Peyer's patch (tissue), 4 donors: Measurements from ENCODE around the gene ATG4D. TPM values are rescaled to one million over a fixed set of nuclear protein-coding genes. Genes with fewer than 3 reads are reported as not detected.
A peak's percentile ranks its signal among the peaks of the same experiment; 100 is the strongest.

Source experiments
- DNase-seq, 3 donors: peaks; one replicate each; pipeline ENCODE4 v3.0.0-alpha.2; 2017 to 2019
- H3K27ac ChIP-seq, 4 donors: fragments of 200-600 bp; sonication (generic); one replicate each; pipeline ENCODE4 v1.5.1; 2016 to 2019
- H3K27me3 ChIP-seq, 2 donors: fragments of 200-600 bp; sonication (generic); one replicate each; pipeline ENCODE4 v1.5.1; 2019
- H3K36me3 ChIP-seq, 3 donors: fragments of 200-600 bp; sonication (generic); one replicate each; pipeline ENCODE4 v1.5.1; 2016 to 2019
- H3K4me1 ChIP-seq, 4 donors: fragments of 200-600 bp; sonication (generic); one replicate each; pipeline ENCODE4 v1.5.1; 2016 to 2019
- H3K4me3 ChIP-seq, 4 donors: fragments of 200-600 bp; sonication (generic); 1 replicate in 3 of 4; 2 replicates in 1 of 4; pipeline ENCODE4 v1.5.1; 2016 to 2019; ENCODE audit warnings: mild to moderate bottlenecking in 1 of 4
- H3K9me3 ChIP-seq, 4 donors: fragments of 200-600 bp; sonication (generic); one replicate each; pipeline ENCODE4 v1.5.1; 2016 to 2019; ENCODE audit warnings: mild to moderate bottlenecking in 1 of 4
- CTCF ChIP-seq, 6 experiments: fragments of 450-650 bp in 4 of 6; fragments of 200-600 bp in 2 of 6; sonication (generic) in 1 of 6; IDR thresholded peaks; one replicate each; pipeline ENCODE4 v1.5.1; 2017 to 2019; ENCODE audit warnings: antibody characterized with exemption in 6 of 6, mild to moderate bottlenecking in 3 of 6, moderate library complexity in 1 of 6
- POLR2A ChIP-seq, 2 donors: fragments of 450-650 bp; IDR thresholded peaks; one replicate each; pipeline ENCODE4 v1.5.1; 2017; ENCODE audit warnings: antibody characterized with exemption in 2 of 2, mild to moderate bottlenecking in 2 of 2, moderate library complexity in 2 of 2
- total RNA-seq, 4 donors: library from RNA; depleted of rRNA; stranded (reverse); fragments of >200 nt; gene quantifications; one replicate each; pipeline ENCODE4 v1.1.0, GENCODE V29; 2016

Gene ATG4D
- total RNA-seq, 4 donors from 2014 or later = 36.3 to 169 (median 150) TPM

GRCh38 chr19:10510301-10510802 lies 33.4 kb upstream of the ATG4D start:
- peak in 2 of 3 donors; percentile 29 to 68 for DNase-seq
- no peak overlapping the region for H3K4me3 ChIP-seq
- H3K9me3 ChIP-seq = no peaks in the 10 kb centered on the region
- H3K27me3 ChIP-seq = peaks cover 0 to 22% of the 10 kb centered on the region in 2 donors
- no peak for TF ChIP-seq POLR2A (IDR thresholded peaks at IDR 0.05)
- peak; percentile 34 to 78 (median 48) for TF ChIP-seq CTCF (IDR thresholded peaks at IDR 0.05)
- H3K4me1 ChIP-seq = peaks cover 0 to 5% (median 3%) of the 10 kb centered on the region in 4 donors
- H3K27ac ChIP-seq = no peak overlapping the region
- H3K36me3 ChIP-seq = no peaks in the 10 kb centered on the region

GRCh38 chr19:10513223-10513622 lies 30.5 kb upstream of the ATG4D start:
- peaks cover 0 to 34% of the 10 kb centered on the region in 2 donors for H3K27me3 ChIP-seq
- no peaks in the 10 kb centered on the region for H3K9me3 ChIP-seq
- DNase-seq = no peak
- H3K36me3 ChIP-seq = no peaks in the 10 kb centered on the region
- no peak overlapping the region for H3K4me3 ChIP-seq
- no peak for TF ChIP-seq CTCF (IDR thresholded peaks at IDR 0.05)
- H3K27ac ChIP-seq = no peak overlapping the region
- peaks cover 0 to 16% (median 7%) of the 10 kb centered on the region in 4 donors for H3K4me1 ChIP-seq

- peaks cover 0 to 40% of the 10 kb centered on the region in 2 donors for H3K27me3 ChIP-seq
- DNase-seq = no peak
- no peak for TF ChIP-seq CTCF (IDR thresholded peaks at IDR 0.05)
- no peak for TF ChIP-seq POLR2A (IDR thresholded peaks at IDR 0.05)
- H3K4me1 ChIP-seq = peaks cover 0 to 23% (median 10%) of the 10 kb centered on the region in 4 donors
- no peaks in the 10 kb centered on the region for H3K9me3 ChIP-seq
- peak overlapping the region in 1 of 4 donors; percentile 4 for H3K4me3 ChIP-seq
- H3K27ac ChIP-seq = no peak overlapping the region
- H3K36me3 ChIP-seq = no peaks in the 10 kb centered on the region
These were observed 29.2 kb upstream of the ATG4D start for GRCh38 chr19:10514211-10515145.

GRCh38 chr19:10516064-10516385 lies 27.7 kb upstream of the ATG4D start:
- no peak for DNase-seq
- Histone ChIP-seq H3K4me1 (peaks cover 0 to 23% (median 8%) of the 10 kb centered on the region in 4 donors), H3K27me3 (peaks cover 0 to 40% of the 10 kb centered on the region in 2 donors), H3K27ac (no peak overlapping the region), H3K9me3 (no peaks in the 10 kb centered on the region), H3K36me3 (no peaks in the 10 kb centered on the region), H3K4me3 (no peak overlapping the region)
- no peak for TF ChIP-seq CTCF (IDR thresholded peaks at IDR 0.05)
- no peak for TF ChIP-seq POLR2A (IDR thresholded peaks at IDR 0.05)

GRCh38 chr19:10516671-10517286 lies 26.9 kb upstream of the ATG4D start:
- Histone ChIP-seq H3K9me3 (no peaks in the 10 kb centered on the region), H3K27me3 (peaks cover 0 to 40% of the 10 kb centered on the region in 2 donors), H3K4me3 (peak overlapping the region in 3 of 4 donors; percentile 25 to 34 (median 31)), H3K36me3 (no peaks in the 10 kb centered on the region), H3K27ac (peak overlapping the region in 1 of 4 donors; percentile 42), H3K4me1 (peaks cover 0 to 23% (median 8%) of the 10 kb centered on the region in 4 donors)
- no peak for DNase-seq
- TF ChIP-seq CTCF (IDR thresholded peaks at IDR 0.05) (no peak), POLR2A (IDR thresholded peaks at IDR 0.05) (no peak)
